Measurements from ENCODE around the gene IFT74. TPM values are rescaled to one million over a fixed set of nuclear protein-coding genes. Genes with fewer than 3 reads are reported as not detected.

The IFT74 gene
- total RNA-seq, 1 experiment from 2014 or later, result 16.2 TPM

DNA sequence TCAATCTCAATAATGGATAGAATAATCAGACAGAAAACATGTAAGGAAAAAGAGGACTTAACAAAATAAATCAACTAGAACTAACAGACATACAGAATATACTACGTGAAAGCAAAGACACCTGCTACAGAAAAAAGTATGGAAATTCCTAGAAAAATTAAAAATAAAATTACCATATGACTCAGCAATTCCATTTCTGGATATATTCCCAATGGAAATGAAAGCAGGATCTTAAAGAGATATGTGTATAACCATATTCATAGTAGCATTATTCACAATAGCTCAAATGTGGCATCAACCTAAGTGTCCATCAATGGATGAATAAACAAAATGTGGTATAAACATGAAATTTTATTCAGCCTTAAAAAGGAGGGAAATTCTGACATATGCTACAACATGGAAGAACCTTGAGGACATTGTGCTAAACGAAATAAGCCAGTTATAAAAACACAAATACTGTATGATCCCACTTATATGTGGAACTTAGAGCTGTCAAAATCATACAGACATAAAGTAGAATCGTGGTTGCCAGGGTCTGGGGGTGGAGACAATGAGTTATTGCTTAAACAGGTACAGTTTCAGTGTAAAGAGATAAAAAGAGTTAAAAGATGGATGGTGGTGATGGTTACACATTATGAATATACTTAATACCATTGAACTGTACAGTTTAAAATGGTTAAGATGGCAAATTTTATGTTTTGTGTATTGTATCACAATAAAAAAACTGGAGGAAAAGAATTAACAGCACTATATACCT is 16.1 kb upstream of the IFT74 start:
- H3K27me3 Mint-ChIP-seq (ENCODE audit: low read depth), result no peaks in the 10 kb centered on the region
- H3K9me3 Mint-ChIP-seq, result peaks cover 8 to 9% of the 10 kb centered on the region in 2 experiments
- H2BK12ac ChIP-seq (ENCODE audit: insufficient read length, low read depth, low read length), result no peak overlapping the region
- no peak overlapping the region for H2BK5ac ChIP-seq (ENCODE audit: insufficient read length, low read length)
- peaks cover 2% of the 10 kb centered on the region; the same call in 1 of the 2 replicates for H3K4me1 ChIP-seq (ENCODE audit: insufficient read depth, low read length)
- WGBS (ENCODE audit: extremely low coverage, insufficient read length, low lambda C conversion rate), result no CpG with 5 or more reads among the region's 3 CpGs
- H4K8ac ChIP-seq (replicated peaks; ENCODE audit: insufficient read length, low read depth, low read length), result no peak overlapping the region
- TF ChIP-seq CTCF (conservative IDR thresholded peaks at IDR 0.05), result no peak
- no peak overlapping the region for H3K4me3 Mint-ChIP-seq
- no peaks in the 10 kb centered on the region for H3K27me3 ChIP-seq (ENCODE audit: insufficient read depth, low read length)
- H3K79me1 ChIP-seq (ENCODE audit: insufficient read depth, low read depth, low read length, poor library complexity, severe bottlenecking), result no peaks in the 10 kb centered on the region
- H3K27ac Mint-ChIP-seq, result no peak overlapping the region
- H3K79me2 ChIP-seq (ENCODE audit: insufficient read depth, low read length), result peaks cover 43% of the 10 kb centered on the region; the same call in 1 of the 2 replicates
- H3K4me2 ChIP-seq (ENCODE audit: insufficient read depth, insufficient read length, low read length), result no peak overlapping the region
- no peak overlapping the region for H3K56ac ChIP-seq (ENCODE audit: insufficient read length, low read depth, low read length)
- H3K4ac ChIP-seq (ENCODE audit: low read depth, low read length), result no peak overlapping the region
- no peak overlapping the region for H4K91ac ChIP-seq (ENCODE audit: insufficient read length, low read depth, low read length)
- peaks cover 16 to 27% (median 25%) of the 10 kb centered on the region in 3 experiments for H3K36me3 Mint-ChIP-seq (ENCODE audit: insufficient read depth in 1 of 3, low read depth in 3 of 3)
- H3K4me1 Mint-ChIP-seq, result peaks cover 26 to 31% of the 10 kb centered on the region in 2 experiments
- H3K27ac ChIP-seq (ENCODE audit: insufficient read length, low read depth, low read length), result no peak overlapping the region
- H2BK15ac ChIP-seq (ENCODE audit: low read depth, low read length), result no peak overlapping the region
- H2BK20ac ChIP-seq (ENCODE audit: low read depth, low read length, poor library complexity, severe bottlenecking), result no peak overlapping the region
- no peak overlapping the region for H3K23ac ChIP-seq (ENCODE audit: insufficient read length, low read depth, low read length)
- H2AK5ac ChIP-seq (ENCODE audit: insufficient read length, low read length), result no peak overlapping the region
- no peak overlapping the region for H4K5ac ChIP-seq (ENCODE audit: insufficient read length, low read depth, low read length)
- no peaks in the 10 kb centered on the region for H3K23me2 ChIP-seq (ENCODE audit: insufficient read length, low read depth, low read length, poor library complexity, severe bottlenecking)
- no peaks in the 10 kb centered on the region for H3K9me3 ChIP-seq (ENCODE audit: control insufficient read depth, low read depth, low read length)
- H3K14ac ChIP-seq (ENCODE audit: insufficient read depth, low read length), result no peak overlapping the region
- H3T11ph ChIP-seq (ENCODE audit: low read length), result no peak overlapping the region
- no peaks in the 10 kb centered on the region for H4K20me1 ChIP-seq (ENCODE audit: control insufficient read depth, insufficient read depth, insufficient read length)
- H3K9ac ChIP-seq (ENCODE audit: extremely low read depth, insufficient read length, low read length), result no peak overlapping the region
- DNase-seq, result no peak
- H3K18ac ChIP-seq (ENCODE audit: insufficient read length, low read depth, low read length), result no peak overlapping the region
- H2AFZ ChIP-seq (ENCODE audit: low read length), result no peak overlapping the region
- no peak overlapping the region for H2BK120ac ChIP-seq (ENCODE audit: low read depth, low read length, poor library complexity, severe bottlenecking)
